Right ventricle myocardium inferior (tissue), 1 donor: ENCODE measurements around the gene LRP6. TPM values are rescaled to one million over a fixed set of nuclear protein-coding genes. Genes with fewer than 3 reads are reported as not detected.
A peak's percentile ranks its signal among the peaks of the same experiment; 100 is the strongest.
"Not testable (repeated sequence)": the region's sequence is repeated elsewhere in the genome, so short reads cannot be mapped to it uniquely, and the experiment has no call there.

Experiments
- ATAC-seq: fragments of 200-7000 bp; cut with Tn5 transposase; one replicate; pipeline ENCODE4 v1.9.1; 2020; ENCODE audit warnings: mild to moderate bottlenecking, moderate library complexity
- DNase-seq: peaks from one replicate; pipeline ENCODE4 v3.0.0; 2021; ENCODE audit errors: missing footprints
- intact Hi-C: fragments of 100-400 bp; cut with DNase I; formaldehyde crosslinking; loops from one replicate; pipeline ENCODE4 v1.11.0; 2022
- long read RNA-seq: library from polyadenylated mRNA; unstranded; transcript quantifications from one replicate; pipeline ENCODE4 v2.0.0, GENCODE V29; 2021
- total RNA-seq: library from RNA; stranded (reverse); fragmentation: NEBNext Ultra II Directional; extraction: Animal tissue kit (Norgen Biotek cat#: 25700); gene quantifications from one replicate; pipeline ENCODE4 v1.2.1, GENCODE V29; 2021
- donor health status: DM: no; HTN: yes; CAD: no; lungs with severe emphysema.

The LRP6 gene
- total RNA-seq: 20.1 TPM
- long read RNA-seq, partial matches to known transcripts: 1 of 2 reads
- long read RNA-seq, other reads (novel, unspliced or antisense): 1 of 2 reads

GRCh38 chr12:12266873-12267741 lies at the start of gene LRP6:
Gene LRP6, minus strand, starts transcription at chr12:12267044. Its CDS starts 309 bp downstream, at chr12:12266735.
- DNase-seq: peak; percentile 94
- intact Hi-C loops: loop anchor here (5.0 to 10.0 kb wide), 3 partner anchors 60 to 182 kb away; no protein-coding TSS in a partner anchor
- peak; percentile 98 for ATAC-seq

- ATAC-seq (no peak), DNase-seq (no peak)
- intact Hi-C loops: no loop called here
These were observed 49.0 kb upstream of the LRP6 start for GRCh38 chr12:12315838-12316237.

- intact Hi-C loops, DNase-seq, ATAC-seq: not testable (repeated sequence)
These were observed 43.9 kb upstream of the LRP6 start for GRCh38 chr12:12310695-12311094.

- intact Hi-C loops: no loop called here
- no peak for DNase-seq
- ATAC-seq: no peak
These were observed 38.9 kb upstream of the LRP6 start for GRCh38 chr12:12305568-12306300.

GRCh38 chr12:12302976-12303375 lies 36.1 kb upstream of the LRP6 start:
- DNase-seq (no peak), ATAC-seq (no peak)
- intact Hi-C loops: no loop called here

GRCh38 chr12:12301122-12301521 lies 34.3 kb upstream of the LRP6 start:
- ATAC-seq: no peak
- no peak for DNase-seq
- intact Hi-C loops: no loop called here

- intact Hi-C loops: no loop called here
- ATAC-seq (no peak), DNase-seq (no peak)
These were observed 30.5 kb upstream of the LRP6 start for GRCh38 chr12:12297201-12297830.

- intact Hi-C loops: no loop called here
- DNase-seq (no peak), ATAC-seq (no peak)
These were observed 27.6 kb upstream of the LRP6 start for GRCh38 chr12:12294215-12295005.

GRCh38 chr12:12290206-12290605 lies 23.4 kb upstream of the LRP6 start:
- no peak for ATAC-seq
- DNase-seq: no peak
- intact Hi-C loops: no loop called here

- ATAC-seq (no peak), DNase-seq (no peak)
- intact Hi-C loops: no loop called here
These were observed 19.6 kb upstream of the LRP6 start for GRCh38 chr12:12286441-12286840.

GRCh38 chr12:12282761-12283425 lies 16.0 kb upstream of the LRP6 start:
- DNase-seq: no peak
- no peak for ATAC-seq
- intact Hi-C loops: no loop called here

- DNase-seq: no peak
- intact Hi-C loops: no loop called here
- no peak for ATAC-seq
These were observed 15.4 kb upstream of the LRP6 start for GRCh38 chr12:12282202-12282601.

GRCh38 chr12:12281134-12281533 lies 14.3 kb upstream of the LRP6 start:
- no peak for DNase-seq
- no peak for ATAC-seq
- intact Hi-C loops: no loop called here

GRCh38 chr12:12278899-12279298 lies 12.1 kb upstream of the LRP6 start:
- ATAC-seq: no peak
- intact Hi-C loops: no loop called here
- DNase-seq: no peak

GRCh38 chr12:12275874-12276273 lies 9.0 kb upstream of the LRP6 start:
- DNase-seq (no peak), ATAC-seq (no peak)
- intact Hi-C loops: no loop called here

- intact Hi-C loops: no loop called here
- ATAC-seq (no peak), DNase-seq (no peak)
These were observed 6.6 kb upstream of the LRP6 start for GRCh38 chr12:12273291-12273957.

- intact Hi-C loops: no loop called here
- ATAC-seq (no peak), DNase-seq (no peak)
These were observed 6.0 kb upstream of the LRP6 start for GRCh38 chr12:12272869-12273268.

GRCh38 chr12:12270226-12270625 lies 3.4 kb upstream of the LRP6 start:
- no peak for ATAC-seq
- DNase-seq: no peak
- intact Hi-C loops: no loop called here
